GM18505 (cell line): ENCODE results near the gene CBL.
A peak's percentile ranks its signal among the peaks of the same experiment; 100 is the strongest.

ENCODE experiments used
- ATAC-seq: cut with Tn5 transposase; IDR thresholded peaks from one replicate; pipeline ENCODE4 v1.9.1; 2021; ENCODE audit not compliant: unreplicated experiment
- POLR2A ChIP-seq: IDR thresholded peaks from 4 replicates; pipeline ENCODE4 v1.6.1; 2011; ENCODE audit warnings: borderline replicate concordance; ENCODE audit not compliant: insufficient read depth, insufficient read length; ENCODE audit errors: extremely low read depth

CBL gene

GRCh38 chr11:119320776-119321524 lies 114.8 kb downstream of the CBL start:
- peak; percentile 50 for ATAC-seq
- peak; percentile 65 for TF ChIP-seq POLR2A

- TF ChIP-seq POLR2A: no peak
- no peak for ATAC-seq
Observed at GRCh38 chr11:119322360-119322739, 116.2 kb downstream of the CBL start.

GRCh38 chr11:119322921-119323531 lies 116.9 kb downstream of the CBL start:
- TF ChIP-seq POLR2A: no peak
- no peak for ATAC-seq

- TF ChIP-seq POLR2A: no peak
- ATAC-seq: no peak
Observed at GRCh38 chr11:119323532-119324033, 117.4 kb downstream of the CBL start.

- ATAC-seq: no peak
- no peak for TF ChIP-seq POLR2A
Observed at GRCh38 chr11:119324189-119324588, 118.0 kb downstream of the CBL start.

- no peak for ATAC-seq
- TF ChIP-seq POLR2A: no peak
Observed at GRCh38 chr11:119329320-119329719, 123.2 kb downstream of the CBL start.

GRCh38 chr11:119330237-119330636 lies 124.1 kb downstream of the CBL start:
- TF ChIP-seq POLR2A: no peak
- ATAC-seq: no peak

- no peak for ATAC-seq
- TF ChIP-seq POLR2A: no peak
Observed at GRCh38 chr11:119332111-119332765, 126.1 kb downstream of the CBL start.

GRCh38 chr11:119334174-119334930 lies 128.2 kb downstream of the CBL start, which contains the start of gene RNF26:
Gene RNF26, plus strand, starts transcription at chr11:119334527. Its CDS starts 596 bp downstream, at chr11:119335123.
- peak; percentile 88 for ATAC-seq
- TF ChIP-seq POLR2A: peak; percentile 76

GRCh38 chr11:119335091-119335654 lies 129.0 kb downstream of the CBL start:
- no peak for TF ChIP-seq POLR2A

GRCh38 chr11:119335655-119336543 lies 129.8 kb downstream of the CBL start:
- ATAC-seq: no peak
- no peak for TF ChIP-seq POLR2A

More at GRCh38 chr11:119335091-119335654, 129.0 kb downstream of the CBL start:
- no peak for ATAC-seq

GRCh38 chr11:119336744-119337469 lies 130.8 kb downstream of the CBL start:
- ATAC-seq: no peak
- TF ChIP-seq POLR2A: no peak
